ENCODE measurements around the gene LIPC. TPM values are rescaled to one million over a fixed set of nuclear protein-coding genes. Genes with fewer than 3 reads are reported as not detected.

The LIPC gene
- total and polyA plus RNA-seq, 2 experiments from 2014 or later = not detected

DNA sequence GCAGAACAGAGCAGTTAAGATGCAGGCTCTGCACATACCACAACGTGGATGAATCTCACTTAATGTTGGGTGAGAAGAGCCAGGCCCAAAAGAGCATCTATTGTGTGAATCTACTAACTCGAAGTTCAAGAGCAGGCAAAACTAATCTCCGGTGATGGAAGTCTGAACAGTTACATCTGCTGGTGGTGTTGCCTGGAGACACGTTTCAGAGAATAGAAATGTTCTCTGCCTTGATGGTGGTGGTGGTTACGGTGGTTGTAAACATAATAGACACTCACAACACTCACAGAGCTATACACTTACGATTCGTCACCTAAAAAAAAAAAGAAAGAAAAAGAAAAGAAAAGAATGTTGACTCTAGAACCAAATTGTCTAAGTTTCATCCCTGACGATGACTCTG is 86.8 kb downstream of the LIPC start:
- Mint-ChIP-seq H3K9me3 (no peaks in the 10 kb centered on the region; the same call in 1 of the 3 replicates), H3K27ac (no peak overlapping the region), H3K4me1 (peaks cover 16% of the 10 kb centered on the region), H3K27me3 (ENCODE audit: insufficient read depth, low read depth, poor library complexity) (no peaks in the 10 kb centered on the region), H3K4me3 (no peak overlapping the region), H3K36me3 (ENCODE audit: low read depth) (no peaks in the 10 kb centered on the region)
- H3F3A ChIP-seq (replicated peaks; ENCODE audit: low read depth) = no peaks in the 10 kb centered on the region
- no peak overlapping the region for H3K4me2 ChIP-seq
- no peak overlapping the region for H3K27ac ChIP-seq (ENCODE audit: low read depth)
- no peak overlapping the region for H3K4me3 ChIP-seq
- no peaks in the 10 kb centered on the region for H3K36me3 ChIP-seq (ENCODE audit: insufficient read depth)
- no peak for ATAC-seq
- TF ChIP-seq, protein P1, sequence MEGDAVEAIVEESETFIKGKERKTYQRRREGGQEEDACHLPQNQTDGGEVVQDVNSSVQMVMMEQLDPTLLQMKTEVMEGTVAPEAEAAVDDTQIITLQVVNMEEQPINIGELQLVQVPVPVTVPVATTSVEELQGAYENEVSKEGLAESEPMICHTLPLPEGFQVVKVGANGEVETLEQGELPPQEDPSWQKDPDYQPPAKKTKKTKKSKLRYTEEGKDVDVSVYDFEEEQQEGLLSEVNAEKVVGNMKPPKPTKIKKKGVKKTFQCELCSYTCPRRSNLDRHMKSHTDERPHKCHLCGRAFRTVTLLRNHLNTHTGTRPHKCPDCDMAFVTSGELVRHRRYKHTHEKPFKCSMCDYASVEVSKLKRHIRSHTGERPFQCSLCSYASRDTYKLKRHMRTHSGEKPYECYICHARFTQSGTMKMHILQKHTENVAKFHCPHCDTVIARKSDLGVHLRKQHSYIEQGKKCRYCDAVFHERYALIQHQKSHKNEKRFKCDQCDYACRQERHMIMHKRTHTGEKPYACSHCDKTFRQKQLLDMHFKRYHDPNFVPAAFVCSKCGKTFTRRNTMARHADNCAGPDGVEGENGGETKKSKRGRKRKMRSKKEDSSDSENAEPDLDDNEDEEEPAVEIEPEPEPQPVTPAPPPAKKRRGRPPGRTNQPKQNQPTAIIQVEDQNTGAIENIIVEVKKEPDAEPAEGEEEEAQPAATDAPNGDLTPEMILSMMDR (conservative IDR thresholded peaks at IDR 0.05; ENCODE audit: low read depth in 2 of 2) = no peak
- TF ChIP-seq ZNF114 (CRISPR knock-in tag; IDR thresholded peaks at IDR 0.05) (no peak), NANOG (IDR thresholded peaks at IDR 0.05; ENCODE audit: borderline replicate concordance) (no peak), POLR2AphosphoS5 (IDR thresholded peaks at IDR 0.05; ENCODE audit: low read depth) (no peak), EZH2phosphoT487 (IDR thresholded peaks at IDR 0.05; ENCODE audit: unreplicated experiment) (no peak), CREB1 (CRISPR knock-in tag; IDR thresholded peaks at IDR 0.05; ENCODE audit: low read depth) (no peak), JUNB (IDR thresholded peaks at IDR 0.05; ENCODE audit: unreplicated experiment) (no peak), EZH2 (IDR thresholded peaks at IDR 0.05; ENCODE audit: low read depth, unreplicated experiment) (no peak), ZNF331 (CRISPR knock-in tag; IDR thresholded peaks at IDR 0.05; ENCODE audit: low read depth) (no peak), STAT1 (IDR thresholded peaks at IDR 0.05; ENCODE audit: unreplicated experiment) (no peak)
- TF ChIP-seq, protein P2, sequence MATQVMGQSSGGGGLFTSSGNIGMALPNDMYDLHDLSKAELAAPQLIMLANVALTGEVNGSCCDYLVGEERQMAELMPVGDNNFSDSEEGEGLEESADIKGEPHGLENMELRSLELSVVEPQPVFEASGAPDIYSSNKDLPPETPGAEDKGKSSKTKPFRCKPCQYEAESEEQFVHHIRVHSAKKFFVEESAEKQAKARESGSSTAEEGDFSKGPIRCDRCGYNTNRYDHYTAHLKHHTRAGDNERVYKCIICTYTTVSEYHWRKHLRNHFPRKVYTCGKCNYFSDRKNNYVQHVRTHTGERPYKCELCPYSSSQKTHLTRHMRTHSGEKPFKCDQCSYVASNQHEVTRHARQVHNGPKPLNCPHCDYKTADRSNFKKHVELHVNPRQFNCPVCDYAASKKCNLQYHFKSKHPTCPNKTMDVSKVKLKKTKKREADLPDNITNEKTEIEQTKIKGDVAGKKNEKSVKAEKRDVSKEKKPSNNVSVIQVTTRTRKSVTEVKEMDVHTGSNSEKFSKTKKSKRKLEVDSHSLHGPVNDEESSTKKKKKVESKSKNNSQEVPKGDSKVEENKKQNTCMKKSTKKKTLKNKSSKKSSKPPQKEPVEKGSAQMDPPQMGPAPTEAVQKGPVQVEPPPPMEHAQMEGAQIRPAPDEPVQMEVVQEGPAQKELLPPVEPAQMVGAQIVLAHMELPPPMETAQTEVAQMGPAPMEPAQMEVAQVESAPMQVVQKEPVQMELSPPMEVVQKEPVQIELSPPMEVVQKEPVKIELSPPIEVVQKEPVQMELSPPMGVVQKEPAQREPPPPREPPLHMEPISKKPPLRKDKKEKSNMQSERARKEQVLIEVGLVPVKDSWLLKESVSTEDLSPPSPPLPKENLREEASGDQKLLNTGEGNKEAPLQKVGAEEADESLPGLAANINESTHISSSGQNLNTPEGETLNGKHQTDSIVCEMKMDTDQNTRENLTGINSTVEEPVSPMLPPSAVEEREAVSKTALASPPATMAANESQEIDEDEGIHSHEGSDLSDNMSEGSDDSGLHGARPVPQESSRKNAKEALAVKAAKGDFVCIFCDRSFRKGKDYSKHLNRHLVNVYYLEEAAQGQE (IDR thresholded peaks at IDR 0.05; ENCODE audit: unreplicated experiment) = no peak
- TF ChIP-seq, protein P3, sequence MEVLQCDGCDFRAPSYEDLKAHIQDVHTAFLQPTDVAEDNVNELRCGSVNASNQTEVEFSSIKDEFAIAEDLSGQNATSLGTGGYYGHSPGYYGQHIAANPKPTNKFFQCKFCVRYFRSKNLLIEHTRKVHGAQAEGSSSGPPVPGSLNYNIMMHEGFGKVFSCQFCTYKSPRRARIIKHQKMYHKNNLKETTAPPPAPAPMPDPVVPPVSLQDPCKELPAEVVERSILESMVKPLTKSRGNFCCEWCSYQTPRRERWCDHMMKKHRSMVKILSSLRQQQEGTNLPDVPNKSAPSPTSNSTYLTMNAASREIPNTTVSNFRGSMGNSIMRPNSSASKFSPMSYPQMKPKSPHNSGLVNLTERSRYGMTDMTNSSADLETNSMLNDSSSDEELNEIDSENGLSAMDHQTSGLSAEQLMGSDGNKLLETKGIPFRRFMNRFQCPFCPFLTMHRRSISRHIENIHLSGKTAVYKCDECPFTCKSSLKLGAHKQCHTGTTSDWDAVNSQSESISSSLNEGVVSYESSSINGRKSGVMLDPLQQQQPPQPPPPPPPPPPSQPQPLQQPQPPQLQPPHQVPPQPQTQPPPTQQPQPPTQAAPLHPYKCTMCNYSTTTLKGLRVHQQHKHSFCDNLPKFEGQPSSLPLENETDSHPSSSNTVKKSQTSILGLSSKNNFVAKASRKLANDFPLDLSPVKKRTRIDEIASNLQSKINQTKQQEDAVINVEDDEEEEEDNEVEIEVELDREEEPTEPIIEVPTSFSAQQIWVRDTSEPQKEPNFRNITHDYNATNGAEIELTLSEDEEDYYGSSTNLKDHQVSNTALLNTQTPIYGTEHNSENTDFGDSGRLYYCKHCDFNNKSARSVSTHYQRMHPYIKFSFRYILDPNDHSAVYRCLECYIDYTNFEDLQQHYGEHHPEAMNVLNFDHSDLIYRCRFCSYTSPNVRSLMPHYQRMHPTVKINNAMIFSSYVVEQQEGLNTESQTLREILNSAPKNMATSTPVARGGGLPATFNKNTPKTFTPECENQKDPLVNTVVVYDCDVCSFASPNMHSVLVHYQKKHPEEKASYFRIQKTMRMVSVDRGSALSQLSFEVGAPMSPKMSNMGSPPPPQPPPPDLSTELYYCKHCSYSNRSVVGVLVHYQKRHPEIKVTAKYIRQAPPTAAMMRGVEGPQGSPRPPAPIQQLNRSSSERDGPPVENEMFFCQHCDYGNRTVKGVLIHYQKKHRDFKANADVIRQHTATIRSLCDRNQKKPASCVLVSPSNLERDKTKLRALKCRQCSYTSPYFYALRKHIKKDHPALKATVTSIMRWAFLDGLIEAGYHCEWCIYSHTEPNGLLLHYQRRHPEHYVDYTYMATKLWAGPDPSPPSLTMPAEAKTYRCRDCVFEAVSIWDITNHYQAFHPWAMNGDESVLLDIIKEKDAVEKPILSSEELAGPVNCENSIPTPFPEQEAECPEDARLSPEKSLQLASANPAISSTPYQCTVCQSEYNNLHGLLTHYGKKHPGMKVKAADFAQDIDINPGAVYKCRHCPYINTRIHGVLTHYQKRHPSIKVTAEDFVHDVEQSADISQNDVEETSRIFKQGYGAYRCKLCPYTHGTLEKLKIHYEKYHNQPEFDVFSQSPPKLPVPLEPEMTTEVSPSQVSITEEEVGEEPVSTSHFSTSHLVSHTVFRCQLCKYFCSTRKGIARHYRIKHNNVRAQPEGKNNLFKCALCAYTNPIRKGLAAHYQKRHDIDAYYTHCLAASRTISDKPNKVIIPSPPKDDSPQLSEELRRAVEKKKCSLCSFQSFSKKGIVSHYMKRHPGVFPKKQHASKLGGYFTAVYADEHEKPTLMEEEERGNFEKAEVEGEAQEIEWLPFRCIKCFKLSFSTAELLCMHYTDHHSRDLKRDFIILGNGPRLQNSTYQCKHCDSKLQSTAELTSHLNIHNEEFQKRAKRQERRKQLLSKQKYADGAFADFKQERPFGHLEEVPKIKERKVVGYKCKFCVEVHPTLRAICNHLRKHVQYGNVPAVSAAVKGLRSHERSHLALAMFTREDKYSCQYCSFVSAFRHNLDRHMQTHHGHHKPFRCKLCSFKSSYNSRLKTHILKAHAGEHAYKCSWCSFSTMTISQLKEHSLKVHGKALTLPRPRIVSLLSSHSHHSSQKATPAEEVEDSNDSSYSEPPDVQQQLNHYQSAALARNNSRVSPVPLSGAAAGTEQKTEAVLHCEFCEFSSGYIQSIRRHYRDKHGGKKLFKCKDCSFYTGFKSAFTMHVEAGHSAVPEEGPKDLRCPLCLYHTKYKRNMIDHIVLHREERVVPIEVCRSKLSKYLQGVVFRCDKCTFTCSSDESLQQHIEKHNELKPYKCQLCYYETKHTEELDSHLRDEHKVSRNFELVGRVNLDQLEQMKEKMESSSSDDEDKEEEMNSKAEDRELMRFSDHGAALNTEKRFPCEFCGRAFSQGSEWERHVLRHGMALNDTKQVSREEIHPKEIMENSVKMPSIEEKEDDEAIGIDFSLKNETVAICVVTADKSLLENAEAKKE (CRISPR knock-in tag; IDR thresholded peaks at IDR 0.05) = no peak
- TF ChIP-seq, protein P4, sequence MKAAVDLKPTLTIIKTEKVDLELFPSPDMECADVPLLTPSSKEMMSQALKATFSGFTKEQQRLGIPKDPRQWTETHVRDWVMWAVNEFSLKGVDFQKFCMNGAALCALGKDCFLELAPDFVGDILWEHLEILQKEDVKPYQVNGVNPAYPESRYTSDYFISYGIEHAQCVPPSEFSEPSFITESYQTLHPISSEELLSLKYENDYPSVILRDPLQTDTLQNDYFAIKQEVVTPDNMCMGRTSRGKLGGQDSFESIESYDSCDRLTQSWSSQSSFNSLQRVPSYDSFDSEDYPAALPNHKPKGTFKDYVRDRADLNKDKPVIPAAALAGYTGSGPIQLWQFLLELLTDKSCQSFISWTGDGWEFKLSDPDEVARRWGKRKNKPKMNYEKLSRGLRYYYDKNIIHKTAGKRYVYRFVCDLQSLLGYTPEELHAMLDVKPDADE (IDR thresholded peaks at IDR 0.05) = no peak
- H3K9me2 ChIP-seq (ENCODE audit: insufficient read depth) = no peaks in the 10 kb centered on the region
- no peak for DNase-seq (ENCODE audit: low spot score)
- no peaks in the 10 kb centered on the region for H4K20me1 ChIP-seq (replicated peaks; ENCODE audit: insufficient read depth)
- H3K79me2 ChIP-seq (replicated peaks; ENCODE audit: insufficient read depth) = no peaks in the 10 kb centered on the region
- no peaks in the 10 kb centered on the region for H3K27me3 ChIP-seq (ENCODE audit: insufficient read depth)
- H3K4me1 ChIP-seq (ENCODE audit: insufficient read depth) = peaks cover 7% of the 10 kb centered on the region
- no peak overlapping the region for H2AFZ ChIP-seq
